ENCODE results near the gene ZNF423. TPM values are rescaled to one million over a fixed set of nuclear protein-coding genes. Genes with fewer than 3 reads are reported as not detected.

The ZNF423 gene
- total RNA-seq, 1 experiment from 2014 or later: 0.49 TPM

GRCh38 chr16:49884033-49885015 lies 28.4 kb upstream of the ZNF423 start:
- no peak for DNase-seq (ENCODE audit: low read depth, low spot score)
- TF ChIP-seq CTCF (IDR thresholded peaks at IDR 0.05) (no peak), SIN3A (IDR thresholded peaks at IDR 0.05; ENCODE audit: borderline replicate concordance, insufficient read depth, low read depth, low read length) (no peak), TCF7L2 (IDR thresholded peaks at IDR 0.05; ENCODE audit: low read depth, low read length) (no peak)
- ChIA-PET CTCF (no interaction called here), POLR2A (no interaction called here)
- no TSS peak for BruUV-seq (replicated peaks)
- no peaks in the 10 kb centered on the region for H3K36me3 ChIP-seq (ENCODE audit: control insufficient read depth, insufficient read depth, low read length)
- no peaks in the 10 kb centered on the region for H3K4me1 ChIP-seq (ENCODE audit: control insufficient read depth, insufficient read depth, low read length)
- no peak overlapping the region for H3K4me3 ChIP-seq (ENCODE audit: low read depth in 2 of 2, low read length in 2 of 2)
- no peaks in the 10 kb centered on the region for H3K9me3 ChIP-seq (ENCODE audit: control insufficient read depth, insufficient read depth, low read depth, low read length)
- no peaks in the 10 kb centered on the region for H3K27me3 ChIP-seq (ENCODE audit: control insufficient read depth, insufficient read depth, low read length)
- intact Hi-C loops (cut with micrococcal nuclease; ENCODE audit: unreplicated experiment): no loop called here
- ATAC-seq: no peak
- H3K27ac ChIP-seq (ENCODE audit: low read length): no peak overlapping the region
- in situ Hi-C loops (cut with HindIII; ENCODE audit: low pct_unique_long_range_greater_than_20kb, low sequenced_read_pairs): no loop called here

GRCh38 chr16:49883076-49884014 lies 27.4 kb upstream of the ZNF423 start:
- H3K27ac ChIP-seq (ENCODE audit: low read length): no peak overlapping the region
- in situ Hi-C loops (cut with HindIII; ENCODE audit: low pct_unique_long_range_greater_than_20kb, low sequenced_read_pairs): no loop called here

More at GRCh38 chr16:49883076-49884014, 27.4 kb upstream of the ZNF423 start:
- no TSS peak for BruUV-seq (replicated peaks)
- TF ChIP-seq POLR2AphosphoS5 (IDR thresholded peaks at IDR 0.05; ENCODE audit: low read depth, low read length): no peak
- TF ChIP-seq TCF7L2 (IDR thresholded peaks at IDR 0.05; ENCODE audit: low read depth, low read length): no peak
- TF ChIP-seq CTCF (IDR thresholded peaks at IDR 0.05): no peak
- TF ChIP-seq, protein P1, sequence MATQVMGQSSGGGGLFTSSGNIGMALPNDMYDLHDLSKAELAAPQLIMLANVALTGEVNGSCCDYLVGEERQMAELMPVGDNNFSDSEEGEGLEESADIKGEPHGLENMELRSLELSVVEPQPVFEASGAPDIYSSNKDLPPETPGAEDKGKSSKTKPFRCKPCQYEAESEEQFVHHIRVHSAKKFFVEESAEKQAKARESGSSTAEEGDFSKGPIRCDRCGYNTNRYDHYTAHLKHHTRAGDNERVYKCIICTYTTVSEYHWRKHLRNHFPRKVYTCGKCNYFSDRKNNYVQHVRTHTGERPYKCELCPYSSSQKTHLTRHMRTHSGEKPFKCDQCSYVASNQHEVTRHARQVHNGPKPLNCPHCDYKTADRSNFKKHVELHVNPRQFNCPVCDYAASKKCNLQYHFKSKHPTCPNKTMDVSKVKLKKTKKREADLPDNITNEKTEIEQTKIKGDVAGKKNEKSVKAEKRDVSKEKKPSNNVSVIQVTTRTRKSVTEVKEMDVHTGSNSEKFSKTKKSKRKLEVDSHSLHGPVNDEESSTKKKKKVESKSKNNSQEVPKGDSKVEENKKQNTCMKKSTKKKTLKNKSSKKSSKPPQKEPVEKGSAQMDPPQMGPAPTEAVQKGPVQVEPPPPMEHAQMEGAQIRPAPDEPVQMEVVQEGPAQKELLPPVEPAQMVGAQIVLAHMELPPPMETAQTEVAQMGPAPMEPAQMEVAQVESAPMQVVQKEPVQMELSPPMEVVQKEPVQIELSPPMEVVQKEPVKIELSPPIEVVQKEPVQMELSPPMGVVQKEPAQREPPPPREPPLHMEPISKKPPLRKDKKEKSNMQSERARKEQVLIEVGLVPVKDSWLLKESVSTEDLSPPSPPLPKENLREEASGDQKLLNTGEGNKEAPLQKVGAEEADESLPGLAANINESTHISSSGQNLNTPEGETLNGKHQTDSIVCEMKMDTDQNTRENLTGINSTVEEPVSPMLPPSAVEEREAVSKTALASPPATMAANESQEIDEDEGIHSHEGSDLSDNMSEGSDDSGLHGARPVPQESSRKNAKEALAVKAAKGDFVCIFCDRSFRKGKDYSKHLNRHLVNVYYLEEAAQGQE (IDR thresholded peaks at IDR 0.05; ENCODE audit: insufficient read depth in 1 of 2, low read depth in 2 of 2, low read length in 1 of 2): no peak
- no peak for TF ChIP-seq SIN3A (IDR thresholded peaks at IDR 0.05; ENCODE audit: borderline replicate concordance, insufficient read depth, low read depth, low read length)
- ATAC-seq: no peak
- CTCF ChIA-PET: interaction anchor here (0.6 kb wide), 1 partner anchor 667 kb away, joined by 6 read pairs; no protein-coding TSS in a partner anchor
- intact Hi-C loops (cut with micrococcal nuclease; ENCODE audit: unreplicated experiment): no loop called here
- Histone ChIP-seq H3K36me3 (ENCODE audit: control insufficient read depth, insufficient read depth, low read length) (no peaks in the 10 kb centered on the region), H3K4me3 (ENCODE audit: low read depth in 2 of 2, low read length in 2 of 2) (no peak overlapping the region), H3K4me1 (ENCODE audit: control insufficient read depth, insufficient read depth, low read length) (no peaks in the 10 kb centered on the region), H3K27me3 (ENCODE audit: control insufficient read depth, insufficient read depth, low read length) (no peaks in the 10 kb centered on the region), H3K9me3 (ENCODE audit: control insufficient read depth, insufficient read depth, low read depth, low read length) (no peaks in the 10 kb centered on the region)
- POLR2A ChIA-PET: interaction anchor here (0.6 kb wide), 1 partner anchor 119 kb away, joined by 3 read pairs; no protein-coding TSS in a partner anchor
- DNase-seq (ENCODE audit: low read depth, low spot score): no peak
